HG02885 (cell line): ENCODE results near the gene DIPK1C.

Experiments used
- ATAC-seq: cut with Tn5 transposase; IDR thresholded peaks from one replicate; pipeline ENCODE4 v1.9.1; 2021; ENCODE audit warnings: mild to moderate bottlenecking; ENCODE audit not compliant: unreplicated experiment, poor library complexity

Gene DIPK1C

DNA sequence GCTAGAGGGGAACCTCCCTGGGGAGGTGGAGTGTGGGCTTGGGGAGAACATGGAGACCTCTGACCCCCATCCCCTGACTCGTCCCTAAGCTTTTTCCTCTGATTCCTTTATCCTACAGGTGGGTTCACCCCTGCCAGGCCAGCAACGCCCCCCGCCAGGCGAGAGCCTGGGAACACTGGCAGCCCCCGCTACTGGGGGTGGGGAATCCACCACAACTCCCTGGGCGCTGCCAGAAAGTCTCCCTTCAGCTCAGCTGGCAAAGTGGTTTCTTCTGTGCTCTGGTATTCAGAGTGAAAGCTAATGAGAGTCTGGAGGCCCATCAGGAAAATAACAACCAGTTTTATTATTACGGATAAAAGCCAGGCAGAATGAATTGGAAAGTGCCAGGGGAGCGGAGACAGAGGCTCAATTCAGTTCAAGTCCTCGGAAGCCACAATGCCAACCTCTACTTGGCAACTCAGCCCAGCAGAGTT lies 2.8 kb downstream of the DIPK1C start:
- ATAC-seq = no peak

DNA sequence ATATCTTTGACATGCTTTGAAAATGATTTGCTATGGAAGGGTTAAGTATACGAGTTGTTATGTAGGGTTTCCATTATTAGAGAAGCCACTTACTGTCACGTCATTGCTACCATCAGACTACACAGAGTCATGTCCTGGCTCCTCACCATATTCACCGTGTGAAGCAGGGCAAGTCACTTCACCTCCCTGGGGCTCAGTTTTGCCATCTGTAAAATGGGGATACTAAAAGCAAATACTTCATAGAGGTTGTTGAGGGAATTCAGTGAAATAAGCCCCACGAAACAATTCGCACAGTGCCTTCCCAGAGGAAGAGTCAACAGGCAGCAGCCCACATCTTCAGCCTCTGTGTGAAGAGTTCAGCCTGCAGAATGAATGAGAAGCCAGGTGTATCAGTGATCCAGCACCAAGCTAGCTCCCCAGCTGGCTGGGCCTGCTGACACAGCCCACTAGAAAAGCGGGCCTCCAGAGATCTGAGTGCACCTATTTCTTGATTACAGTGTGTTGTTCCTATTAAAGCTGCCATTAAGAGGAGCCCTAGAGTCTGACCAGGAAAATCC lies 3.4 kb downstream of the DIPK1C start:
- ATAC-seq = no peak

DNA sequence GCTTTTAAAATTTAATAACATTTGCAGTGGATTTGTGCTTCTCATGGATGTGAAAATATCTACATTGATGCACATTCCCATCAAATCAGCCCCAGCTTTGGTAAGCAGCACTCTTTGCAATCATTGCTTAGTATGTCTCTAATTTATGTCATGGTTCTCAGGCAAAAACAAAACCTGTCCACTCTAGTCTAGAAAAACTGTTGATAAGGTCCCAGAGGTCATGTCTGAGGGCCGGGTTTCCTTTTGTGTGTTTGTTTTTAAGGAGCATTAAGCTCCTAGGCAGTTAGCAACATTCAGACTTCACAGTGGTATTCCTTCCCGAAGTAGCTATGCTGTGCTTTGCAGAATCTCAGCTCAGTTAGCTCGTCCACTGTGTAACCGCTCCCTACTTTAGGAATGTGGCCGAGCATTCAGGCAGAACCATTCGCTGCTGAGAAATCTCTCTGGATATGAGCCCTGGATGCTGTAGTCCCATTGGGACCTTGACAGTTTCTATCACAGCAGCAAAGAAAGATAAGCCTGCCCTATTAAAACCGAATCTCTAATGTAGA lies 4.0 kb downstream of the DIPK1C start:
- ATAC-seq = no peak

DNA sequence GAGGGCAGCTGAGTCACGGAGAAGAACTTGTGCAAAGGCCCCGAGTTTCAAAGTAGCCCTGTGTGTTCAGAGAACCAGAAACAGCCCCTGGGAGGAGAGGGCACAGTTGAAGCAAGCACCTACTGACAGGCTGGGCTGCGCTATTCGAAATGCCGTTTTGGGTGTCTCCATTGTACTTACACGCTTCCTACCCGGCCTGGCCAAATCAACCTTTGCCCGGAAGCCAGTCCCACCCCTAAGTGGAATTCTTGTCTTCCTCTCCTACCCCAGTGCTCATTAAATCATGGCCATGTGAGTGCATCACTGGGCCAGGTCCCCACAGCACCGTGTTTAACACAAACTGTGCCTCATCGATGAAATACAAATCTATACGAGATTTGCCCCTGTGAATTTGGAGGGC lies 6.0 kb downstream of the DIPK1C start:
- ATAC-seq = no peak

DNA sequence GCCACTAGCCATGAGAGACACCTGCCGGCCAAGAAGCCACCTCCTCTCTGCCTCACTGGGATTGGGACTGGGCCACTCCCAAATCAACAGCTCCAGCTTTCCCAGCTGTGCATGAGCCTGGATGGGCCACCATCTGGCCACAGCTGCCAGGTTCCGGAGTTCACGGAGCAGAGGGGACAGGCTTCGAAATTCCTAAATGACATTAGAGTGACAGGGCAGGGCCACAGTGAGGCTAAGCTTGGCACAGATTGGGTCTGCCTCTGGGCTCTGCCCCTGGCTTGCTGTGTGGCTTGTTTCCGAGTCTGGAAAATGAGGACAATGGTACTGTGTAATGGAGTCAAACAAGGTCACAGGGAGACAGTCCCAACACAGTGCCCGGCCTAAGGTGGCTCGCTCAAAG lies 6.5 kb downstream of the DIPK1C start:
- ATAC-seq = no peak

DNA sequence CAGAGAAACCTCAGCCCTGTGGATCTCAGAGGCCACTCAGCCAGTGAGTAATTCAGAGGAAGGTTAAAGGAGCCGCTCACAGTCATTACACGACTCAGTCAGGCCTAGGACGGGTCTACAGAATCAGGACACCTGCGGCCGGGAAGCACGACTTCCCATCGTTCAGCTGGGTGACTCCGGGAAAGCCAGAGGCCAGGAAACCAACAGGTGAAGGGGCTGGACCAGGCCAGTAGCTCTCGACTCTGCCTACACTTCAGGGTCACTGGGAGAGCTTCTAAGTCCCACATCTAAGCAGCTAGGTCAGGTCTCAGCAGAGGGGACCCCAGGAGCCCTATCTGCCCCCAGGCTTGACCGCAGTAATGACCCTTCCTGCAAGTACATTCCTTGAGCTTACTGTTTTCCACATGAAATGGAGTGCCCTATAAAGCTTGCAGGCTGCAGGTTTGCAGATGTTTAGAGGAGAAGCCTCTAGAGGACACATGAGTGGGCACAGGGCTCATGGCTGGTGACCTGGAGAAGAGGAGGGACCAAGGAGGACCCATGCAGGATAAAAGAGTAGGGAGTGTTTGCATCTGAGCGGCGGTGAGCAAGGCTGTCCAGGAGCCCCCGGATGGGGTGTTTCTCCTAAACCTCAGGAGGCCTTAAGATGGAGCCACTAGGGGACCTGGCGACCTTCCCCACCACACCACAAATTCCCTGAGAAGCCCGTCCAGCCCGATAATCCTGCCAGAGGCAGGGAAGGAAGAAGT lies 9.5 kb downstream of the DIPK1C start:
- no peak for ATAC-seq

DNA sequence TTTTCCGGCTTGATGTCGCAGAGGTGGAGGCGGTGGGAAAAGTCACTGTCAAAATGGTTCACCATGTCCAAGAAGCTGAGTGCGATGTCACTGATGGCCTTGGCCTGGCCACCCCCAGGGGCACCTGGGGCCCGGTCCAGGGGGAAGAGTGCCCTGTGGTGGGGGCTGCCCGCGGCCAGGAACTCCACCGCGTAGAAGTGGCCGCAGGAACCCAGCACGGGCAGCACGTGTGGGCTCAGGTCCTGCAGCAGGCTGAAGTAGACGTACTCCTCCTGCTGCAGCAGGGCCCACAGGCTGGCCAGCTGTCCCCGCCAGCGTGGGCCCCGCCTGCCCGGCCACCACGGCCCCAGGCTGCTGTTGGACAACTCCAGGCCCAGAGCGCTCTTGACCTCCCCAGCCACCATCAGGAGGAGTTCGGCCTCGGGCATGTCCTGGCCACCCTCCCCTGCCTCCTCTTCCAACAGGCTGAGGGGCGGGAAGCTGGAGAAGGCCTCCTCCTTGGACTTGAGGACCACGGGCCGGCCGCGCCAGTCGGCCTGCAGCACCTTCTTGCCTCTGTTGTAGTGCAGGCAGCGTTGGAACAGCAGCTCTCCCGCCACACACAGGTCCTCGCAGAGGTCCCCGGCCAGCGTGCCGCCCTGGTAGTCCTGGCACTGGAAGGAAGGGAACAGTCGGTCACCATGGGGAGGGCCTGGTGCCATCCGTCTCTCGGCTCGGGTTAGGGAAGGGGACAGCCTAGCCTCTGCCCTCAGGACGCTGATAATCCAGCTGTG lies 10.3 kb downstream of the DIPK1C start:
- ATAC-seq = no peak

DNA sequence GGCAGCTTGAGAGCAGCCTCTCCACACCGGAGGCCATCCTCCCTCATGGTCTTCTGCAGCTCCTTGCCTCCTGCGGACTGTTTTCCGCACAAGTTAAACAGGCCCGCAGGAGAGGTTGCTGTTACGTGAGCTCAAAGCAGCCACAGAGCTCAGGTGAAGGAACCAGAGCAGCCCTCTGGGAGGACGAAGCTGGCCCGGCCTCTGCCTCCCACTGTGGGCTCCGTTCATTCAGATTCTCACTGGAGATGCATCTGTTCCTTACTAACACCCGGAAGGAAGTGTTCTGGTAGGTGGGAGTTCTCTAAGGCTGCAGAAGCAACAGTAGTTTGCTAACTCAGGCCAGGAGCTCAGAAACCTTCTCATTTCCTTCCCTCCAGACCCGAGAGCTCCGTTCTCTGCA lies 10.9 kb downstream of the DIPK1C start:
- no peak for ATAC-seq

DNA sequence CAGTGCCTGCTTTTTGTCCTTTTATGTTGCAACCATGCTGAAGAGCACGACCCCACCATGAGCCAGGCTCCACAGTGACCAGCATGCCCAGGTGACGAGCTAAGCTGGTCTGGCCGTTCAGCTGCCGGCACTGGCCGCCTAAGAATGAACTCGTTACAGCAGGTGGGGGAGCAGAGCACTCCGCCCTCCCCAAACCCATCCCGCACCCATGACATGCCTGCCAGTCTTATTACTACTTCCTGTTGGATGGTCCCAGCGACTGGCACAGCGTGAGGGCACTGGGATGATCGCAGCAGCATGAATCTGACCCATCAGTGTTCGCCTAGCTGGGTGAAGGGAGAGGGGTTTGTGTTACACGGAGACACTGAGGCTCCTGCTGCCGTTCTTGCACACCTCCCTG lies 11.5 kb downstream of the DIPK1C start:
- ATAC-seq = no peak

DNA sequence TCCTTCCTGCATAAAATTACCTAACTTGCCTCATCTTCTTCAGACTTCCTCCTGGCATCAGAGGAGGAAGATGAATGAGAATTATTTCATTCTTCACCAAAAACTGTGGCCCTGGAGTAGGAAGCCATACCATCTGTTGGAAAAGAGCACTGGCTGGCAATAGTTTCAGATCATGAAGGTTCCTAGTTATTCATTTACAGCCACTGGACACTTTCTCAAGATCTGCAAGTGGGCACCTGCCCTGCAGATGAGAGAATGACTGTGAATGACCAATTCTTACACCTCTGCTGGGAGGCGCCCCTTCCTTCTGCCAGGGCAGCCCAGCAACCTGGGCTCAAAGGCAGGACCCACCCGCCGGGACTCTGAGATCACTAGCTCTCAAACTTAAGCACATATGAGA lies 13.0 kb downstream of the DIPK1C start:
- ATAC-seq = no peak

DNA sequence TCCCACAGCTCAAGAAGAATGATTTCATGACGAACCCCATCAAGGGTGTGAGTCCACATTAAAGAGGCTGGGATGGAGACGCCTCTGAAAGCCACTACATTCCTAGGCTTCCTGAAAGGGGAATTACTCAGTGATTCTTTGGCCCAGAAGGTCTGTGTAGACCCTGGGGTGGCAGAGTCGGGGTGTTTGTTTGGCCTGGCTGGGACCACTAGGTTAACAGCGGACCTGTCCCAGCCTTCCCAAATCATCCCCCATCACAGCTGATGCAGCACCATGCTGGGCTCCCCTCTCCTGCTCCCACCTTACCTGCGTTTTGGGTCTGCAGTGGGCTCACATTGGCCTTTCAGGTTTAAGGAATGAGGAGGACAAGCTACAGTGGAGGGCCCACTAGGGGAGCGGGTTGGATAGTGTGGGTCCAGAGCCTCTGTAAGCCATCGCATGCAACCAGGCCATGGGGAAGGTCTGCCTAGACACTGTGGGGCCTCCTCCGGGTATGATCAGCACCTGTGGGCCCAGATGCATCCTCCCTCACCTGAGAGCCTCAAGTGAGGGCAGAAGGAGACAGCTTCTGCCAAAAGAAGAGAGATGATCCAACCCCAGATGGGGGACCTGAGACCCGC lies 16.2 kb downstream of the DIPK1C start:
- ATAC-seq = no peak

DNA sequence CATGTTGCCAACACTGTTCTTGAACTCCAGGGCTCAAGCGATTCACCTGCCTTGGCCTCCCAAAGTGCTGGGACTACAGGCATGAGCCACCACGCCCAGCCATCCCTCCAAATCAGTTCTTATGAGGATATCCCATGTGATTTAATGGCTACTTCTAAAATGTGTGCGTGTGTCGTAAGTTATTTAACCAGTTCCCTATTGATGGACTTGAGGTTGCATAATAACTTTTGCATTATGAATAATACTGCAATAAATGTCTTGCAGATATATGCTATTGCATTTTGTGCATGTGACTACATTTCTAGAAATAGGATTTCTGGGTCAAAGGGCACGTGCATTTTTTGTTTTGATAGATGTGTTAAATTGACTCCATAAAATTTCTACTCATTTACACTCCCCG lies 19.0 kb downstream of the DIPK1C start:
- ATAC-seq = no peak

DNA sequence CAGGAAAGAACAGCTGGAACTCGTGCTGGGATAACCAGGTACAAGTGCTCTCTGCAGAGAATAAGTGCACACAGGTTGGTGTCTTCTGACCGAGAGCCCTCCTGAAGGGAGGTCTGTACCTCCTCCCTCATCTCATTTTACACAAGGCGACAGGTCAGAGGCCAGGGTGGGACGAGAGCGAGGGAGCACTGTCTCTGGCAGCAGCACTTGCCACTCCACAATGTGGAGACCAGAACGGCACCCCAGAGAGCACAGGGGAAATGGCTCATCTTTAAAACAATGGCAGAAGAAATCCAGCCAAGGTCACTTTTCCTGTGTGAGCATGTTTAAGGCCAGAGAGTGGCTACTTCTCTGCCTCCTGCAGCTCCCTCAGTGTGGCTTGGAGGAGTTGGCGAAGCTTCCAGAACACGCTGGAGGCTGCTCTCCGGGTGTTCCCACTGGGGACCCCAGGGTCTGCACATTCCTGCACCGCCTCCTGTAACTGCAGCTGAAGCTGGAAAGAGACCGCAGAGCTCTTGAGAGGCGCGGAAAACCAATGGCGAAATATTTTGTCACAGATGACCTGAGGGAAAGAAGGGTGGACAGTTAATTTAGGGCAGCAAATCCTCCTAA lies 20.8 kb downstream of the DIPK1C start:
- ATAC-seq = no peak

DNA sequence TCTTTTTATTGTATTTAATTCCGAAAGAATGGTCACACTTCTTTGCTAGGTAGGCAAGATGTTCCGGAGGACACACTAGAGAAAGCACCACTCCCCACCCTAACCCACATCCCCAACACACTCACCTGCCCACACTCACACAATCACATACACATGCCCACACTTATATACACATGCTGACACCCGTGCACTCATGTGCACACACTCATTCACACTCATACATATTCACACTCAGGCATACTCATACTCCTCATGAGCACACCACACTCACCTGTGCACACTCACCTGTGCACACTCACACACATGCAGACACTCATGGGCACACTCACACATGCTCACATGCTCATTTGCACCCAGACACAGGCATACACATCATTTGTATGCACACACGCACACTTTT lies 21.4 kb downstream of the DIPK1C start:
- no peak for ATAC-seq

DNA sequence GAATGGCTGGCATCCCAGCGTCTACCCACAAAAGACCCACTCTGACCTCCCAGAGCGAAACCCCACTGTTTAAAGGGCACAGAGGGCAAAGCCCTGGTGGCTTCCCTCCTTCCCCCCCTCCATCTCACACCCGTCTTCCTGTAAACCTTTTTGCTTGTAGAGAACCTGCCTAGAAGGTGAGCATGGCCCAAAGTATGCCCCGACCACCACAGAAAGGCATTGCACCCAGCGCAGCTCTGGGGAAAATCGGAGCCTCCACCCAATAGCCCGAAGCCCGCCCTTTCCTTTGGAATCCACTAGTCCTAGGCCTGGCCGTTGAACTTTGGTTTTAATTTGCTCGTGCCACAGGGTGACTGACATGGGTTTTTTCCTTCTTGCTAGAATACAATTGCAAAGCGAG lies 22.6 kb downstream of the DIPK1C start:
- no peak for ATAC-seq

DNA sequence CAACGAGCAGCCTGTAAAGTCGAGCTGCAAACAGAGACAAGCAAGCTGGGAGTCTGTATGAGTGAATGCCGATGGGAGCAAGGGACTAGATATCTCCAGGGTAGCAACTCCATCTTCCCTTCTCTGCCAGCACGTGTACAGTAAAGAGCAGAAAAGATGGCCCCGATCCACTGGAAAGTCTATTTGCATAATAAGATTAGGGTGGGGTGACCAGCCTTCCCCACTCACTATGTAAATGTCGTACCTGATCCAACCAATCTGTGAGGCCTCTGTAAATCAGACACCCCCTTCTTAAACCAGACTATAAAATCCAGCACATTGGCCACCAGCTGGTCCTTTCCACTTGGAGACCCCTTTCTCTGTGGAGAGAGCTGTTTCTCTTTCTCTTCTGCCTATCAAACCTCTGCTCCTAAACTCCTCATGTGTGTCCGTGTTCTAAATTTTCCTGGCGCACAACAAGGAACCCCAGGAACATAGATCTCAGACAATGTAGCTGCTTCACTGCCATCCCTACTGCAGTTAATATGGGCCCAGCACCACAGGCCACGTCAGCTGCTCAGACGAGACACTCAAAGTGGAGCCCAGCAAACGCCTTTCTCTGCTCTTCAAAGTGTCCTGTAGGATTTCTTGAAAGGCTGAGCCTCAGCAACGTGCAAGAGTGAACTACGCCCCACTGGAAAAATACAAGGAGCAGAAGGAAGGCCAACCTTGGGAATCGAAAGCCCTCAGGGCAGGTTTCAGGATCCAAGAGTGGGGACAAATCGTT lies 26.1 kb downstream of the DIPK1C start:
- no peak for ATAC-seq

DNA sequence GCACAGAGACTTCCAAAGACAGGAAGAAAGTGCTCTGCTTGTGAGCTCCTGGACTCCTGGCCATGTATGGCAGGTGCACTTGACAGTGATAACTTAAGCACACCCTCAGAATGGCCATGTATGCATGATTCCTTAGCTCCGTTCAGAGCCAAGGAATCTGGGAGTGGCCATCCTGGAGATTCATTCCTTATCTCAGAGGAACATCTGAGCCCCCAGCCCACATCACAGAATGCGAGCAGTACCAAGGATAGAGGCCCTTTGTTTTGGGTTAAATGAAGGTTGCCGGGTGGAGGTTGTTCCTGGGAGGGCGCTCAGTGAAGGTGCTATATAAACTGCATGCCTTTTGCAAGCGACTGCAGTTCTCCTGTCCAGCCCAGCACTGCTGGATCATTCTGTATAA lies 26.9 kb downstream of the DIPK1C start:
- ATAC-seq = no peak

DNA sequence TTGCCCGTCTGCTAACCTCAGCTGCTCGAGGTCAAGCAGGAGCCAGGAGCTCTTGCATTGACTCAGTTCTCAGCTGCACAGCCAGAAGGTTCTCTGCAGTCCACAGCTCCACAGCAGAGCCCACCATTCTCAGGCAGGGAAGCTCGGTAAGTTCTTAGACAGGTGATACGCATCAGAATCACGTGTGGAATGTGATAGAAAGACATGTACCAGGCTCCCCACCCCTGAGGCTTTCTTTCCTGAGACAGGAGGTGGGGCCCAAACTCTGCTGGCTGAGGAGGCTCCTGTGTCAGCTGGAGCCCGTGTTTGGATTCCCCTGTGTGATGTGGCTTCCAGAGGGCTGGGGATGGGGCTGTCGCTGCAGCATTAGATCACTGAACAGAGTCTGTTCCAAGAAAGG lies 28.0 kb downstream of the DIPK1C start:
- ATAC-seq = no peak

DNA sequence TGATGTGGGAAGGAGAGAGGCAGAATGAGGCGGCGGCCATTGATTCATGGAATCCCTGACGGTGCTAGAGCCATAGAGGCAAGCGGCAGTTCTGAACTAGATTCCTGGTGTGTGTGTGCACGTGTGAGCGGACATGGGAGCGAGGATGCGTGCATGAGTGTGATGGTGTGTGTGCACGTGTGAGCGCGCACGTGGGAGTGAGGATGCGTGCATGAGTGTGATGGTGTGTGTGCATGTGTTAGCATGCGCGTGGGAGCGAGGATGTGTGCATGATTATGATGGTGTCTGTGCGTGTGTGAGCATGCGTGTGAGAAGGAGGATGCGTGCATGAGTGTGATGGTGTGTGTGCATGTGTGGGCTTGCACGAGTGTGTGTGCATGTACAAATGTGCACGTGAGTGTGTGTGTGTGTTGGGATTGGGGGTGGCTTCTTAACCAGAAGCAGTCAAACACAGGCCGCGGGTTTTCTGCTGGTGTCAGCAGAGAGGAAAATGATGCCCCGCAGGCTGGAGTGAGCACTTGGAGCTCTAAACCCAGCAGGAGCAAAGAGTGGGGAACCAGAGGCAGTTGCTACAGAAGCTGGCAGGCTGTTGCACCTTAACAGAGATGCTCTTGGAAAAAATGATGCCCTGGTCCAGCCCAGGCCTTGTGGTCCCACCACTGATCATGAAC lies 29.5 kb downstream of the DIPK1C start:
- ATAC-seq = no peak
